NT2/D1 (cell line): ENCODE results near the gene RALB.

ENCODE experiments used
- YY1 ChIP-seq: IDR thresholded peaks from 2 replicates; pipeline ENCODE4 v1.6.1; 2011; ENCODE audit not compliant: insufficient read length, insufficient read depth
- ZNF274 ChIP-seq: IDR thresholded peaks from 2 replicates; pipeline ENCODE4 v1.6.1; 2011; ENCODE audit warnings: mild to moderate bottlenecking, low read depth, low read length

- TF ChIP-seq YY1 (no peak), ZNF274 (no peak)
Observed at GRCh38 chr2:120342446-120342845, 89.8 kb downstream of the RALB start.
